Measurements from ENCODE around the gene ABCC6. TPM values are rescaled to one million over a fixed set of nuclear protein-coding genes. Genes with fewer than 3 reads are reported as not detected.
A peak's percentile ranks its signal among the peaks of the same experiment; 100 is the strongest.

ABCC6 gene
- total RNA-seq, 1 donor from 2014 or later = 3.0 TPM

- Mint-ChIP-seq H3K9me3 (ENCODE audit: unreplicated experiment) (no peaks in the 10 kb centered on the region), H3K4me1 (ENCODE audit: low read depth, unreplicated experiment) (peaks cover 8% of the 10 kb centered on the region), H3K27me3 (ENCODE audit: low read depth, unreplicated experiment) (no peaks in the 10 kb centered on the region), H3K27ac (ENCODE audit: unreplicated experiment) (no peak overlapping the region), H3K4me3 (ENCODE audit: unreplicated experiment) (no peak overlapping the region), H3K36me3 (ENCODE audit: low read depth, unreplicated experiment) (peaks cover 23% of the 10 kb centered on the region)
- Histone ChIP-seq H3K36me3 (ENCODE audit: insufficient read depth, low read length) (peaks cover 15% of the 10 kb centered on the region), H3K79me2 (ENCODE audit: insufficient read depth, low read length) (no peaks in the 10 kb centered on the region), H3K4me1 (ENCODE audit: insufficient read depth, low read length) (peaks cover 4% of the 10 kb centered on the region), H3K27me3 (ENCODE audit: insufficient read depth, low read length) (no peaks in the 10 kb centered on the region), H3K27ac (ENCODE audit: low read depth, low read length) (no peak overlapping the region), H3K9me3 (ENCODE audit: insufficient read depth, low read depth, low read length) (no peaks in the 10 kb centered on the region), H3K4me3 (ENCODE audit: insufficient read depth, low read depth, low read length) (no peak overlapping the region), H3K4me2 (ENCODE audit: low read length) (no peak overlapping the region), H4K20me1 (ENCODE audit: insufficient read depth, low read length) (peaks cover 41% of the 10 kb centered on the region), H3K9ac (ENCODE audit: low read length) (no peak overlapping the region), H2AFZ (ENCODE audit: low read depth, low read length) (no peak overlapping the region)
- TF ChIP-seq EZH2 (IDR thresholded peaks at IDR 0.05; ENCODE audit: insufficient read depth, low read length) = no peak
- TF ChIP-seq, protein P1, sequence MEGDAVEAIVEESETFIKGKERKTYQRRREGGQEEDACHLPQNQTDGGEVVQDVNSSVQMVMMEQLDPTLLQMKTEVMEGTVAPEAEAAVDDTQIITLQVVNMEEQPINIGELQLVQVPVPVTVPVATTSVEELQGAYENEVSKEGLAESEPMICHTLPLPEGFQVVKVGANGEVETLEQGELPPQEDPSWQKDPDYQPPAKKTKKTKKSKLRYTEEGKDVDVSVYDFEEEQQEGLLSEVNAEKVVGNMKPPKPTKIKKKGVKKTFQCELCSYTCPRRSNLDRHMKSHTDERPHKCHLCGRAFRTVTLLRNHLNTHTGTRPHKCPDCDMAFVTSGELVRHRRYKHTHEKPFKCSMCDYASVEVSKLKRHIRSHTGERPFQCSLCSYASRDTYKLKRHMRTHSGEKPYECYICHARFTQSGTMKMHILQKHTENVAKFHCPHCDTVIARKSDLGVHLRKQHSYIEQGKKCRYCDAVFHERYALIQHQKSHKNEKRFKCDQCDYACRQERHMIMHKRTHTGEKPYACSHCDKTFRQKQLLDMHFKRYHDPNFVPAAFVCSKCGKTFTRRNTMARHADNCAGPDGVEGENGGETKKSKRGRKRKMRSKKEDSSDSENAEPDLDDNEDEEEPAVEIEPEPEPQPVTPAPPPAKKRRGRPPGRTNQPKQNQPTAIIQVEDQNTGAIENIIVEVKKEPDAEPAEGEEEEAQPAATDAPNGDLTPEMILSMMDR (IDR thresholded peaks at IDR 0.05; ENCODE audit: insufficient read depth, low read depth, low read length) = peak; percentile 10
- DNase-seq (ENCODE audit: low read depth) = no peak
- no peak for FAIRE-seq
Observed at GRCh38 chr16:16143038-16143763, 80.1 kb downstream of the ABCC6 start.

- Histone ChIP-seq H3K27ac (ENCODE audit: low read depth, low read length) (no peak overlapping the region), H2AFZ (ENCODE audit: low read depth, low read length) (no peak overlapping the region), H3K36me3 (ENCODE audit: insufficient read depth, low read length) (peaks cover 21% of the 10 kb centered on the region), H3K79me2 (ENCODE audit: insufficient read depth, low read length) (no peaks in the 10 kb centered on the region), H3K27me3 (ENCODE audit: insufficient read depth, low read length) (no peaks in the 10 kb centered on the region), H3K9ac (ENCODE audit: low read length) (no peak overlapping the region), H3K4me2 (ENCODE audit: low read length) (no peak overlapping the region), H4K20me1 (ENCODE audit: insufficient read depth, low read length) (peaks cover 34% of the 10 kb centered on the region), H3K4me3 (ENCODE audit: insufficient read depth, low read depth, low read length) (no peak overlapping the region), H3K4me1 (ENCODE audit: insufficient read depth, low read length) (peaks cover 4% of the 10 kb centered on the region), H3K9me3 (ENCODE audit: insufficient read depth, low read depth, low read length) (no peaks in the 10 kb centered on the region)
- Mint-ChIP-seq H3K36me3 (ENCODE audit: low read depth, unreplicated experiment) (peaks cover 28% of the 10 kb centered on the region), H3K27me3 (ENCODE audit: low read depth, unreplicated experiment) (no peaks in the 10 kb centered on the region), H3K4me1 (ENCODE audit: low read depth, unreplicated experiment) (peaks cover 8% of the 10 kb centered on the region), H3K4me3 (ENCODE audit: unreplicated experiment) (no peak overlapping the region), H3K27ac (ENCODE audit: unreplicated experiment) (no peak overlapping the region), H3K9me3 (ENCODE audit: unreplicated experiment) (no peaks in the 10 kb centered on the region)
- no peak for DNase-seq (ENCODE audit: low read depth)
- no peak for FAIRE-seq
- TF ChIP-seq, protein P1 (IDR thresholded peaks at IDR 0.05; ENCODE audit: insufficient read depth, low read depth, low read length) = no peak
- TF ChIP-seq EZH2 (IDR thresholded peaks at IDR 0.05; ENCODE audit: insufficient read depth, low read length) = no peak
Observed at GRCh38 chr16:16141784-16142396, 81.4 kb downstream of the ABCC6 start.

- no peak for FAIRE-seq
- Histone ChIP-seq H3K9me3 (ENCODE audit: insufficient read depth, low read depth, low read length) (no peaks in the 10 kb centered on the region), H3K4me2 (ENCODE audit: low read length) (no peak overlapping the region), H3K4me1 (ENCODE audit: insufficient read depth, low read length) (peaks cover 4% of the 10 kb centered on the region), H3K27me3 (ENCODE audit: insufficient read depth, low read length) (no peaks in the 10 kb centered on the region), H3K4me3 (ENCODE audit: insufficient read depth, low read depth, low read length) (no peak overlapping the region), H2AFZ (ENCODE audit: low read depth, low read length) (no peak overlapping the region), H3K27ac (ENCODE audit: low read depth, low read length) (no peak overlapping the region), H3K9ac (ENCODE audit: low read length) (no peak overlapping the region), H3K36me3 (ENCODE audit: insufficient read depth, low read length) (peaks cover 28% of the 10 kb centered on the region), H4K20me1 (ENCODE audit: insufficient read depth, low read length) (peaks cover 26% of the 10 kb centered on the region), H3K79me2 (ENCODE audit: insufficient read depth, low read length) (no peaks in the 10 kb centered on the region)
- Mint-ChIP-seq H3K9me3 (ENCODE audit: unreplicated experiment) (no peaks in the 10 kb centered on the region), H3K27me3 (ENCODE audit: low read depth, unreplicated experiment) (no peaks in the 10 kb centered on the region), H3K4me3 (ENCODE audit: unreplicated experiment) (no peak overlapping the region), H3K4me1 (ENCODE audit: low read depth, unreplicated experiment) (peaks cover 8% of the 10 kb centered on the region), H3K27ac (ENCODE audit: unreplicated experiment) (no peak overlapping the region), H3K36me3 (ENCODE audit: low read depth, unreplicated experiment) (peaks cover 33% of the 10 kb centered on the region)
- no peak for DNase-seq (ENCODE audit: low read depth)
- TF ChIP-seq EZH2 (IDR thresholded peaks at IDR 0.05; ENCODE audit: insufficient read depth, low read length) = no peak
- TF ChIP-seq, protein P1 (IDR thresholded peaks at IDR 0.05; ENCODE audit: insufficient read depth, low read depth, low read length) = no peak
Observed at GRCh38 chr16:16141141-16141540, 82.2 kb downstream of the ABCC6 start.

Measured in astrocyte (in vitro differentiated cells and primary cell).